T47D (cell line): ENCODE data around the gene LRSAM1.

Experiments used
- DNase-seq, 2 experiments: peaks; one replicate each; pipeline versions ENCODE4 v3.0.0 to v3.0.0-alpha.2; 2011 to 2012; ENCODE audit warnings: low read depth in 1 of 2, low spot score in 1 of 2
- JUND ChIP-seq: IDR thresholded peaks from 2 replicates; pipeline ENCODE4 v1.6.1; 2012; ENCODE audit warnings: low read depth
- in situ Hi-C: cut with HindIII; loops from 2 replicates; pipeline ENCODE4 v1.10.0; 2016; ENCODE audit warnings: low sequenced_read_pairs, low pct_unique_long_range_greater_than_20kb

The LRSAM1 gene

DNA sequence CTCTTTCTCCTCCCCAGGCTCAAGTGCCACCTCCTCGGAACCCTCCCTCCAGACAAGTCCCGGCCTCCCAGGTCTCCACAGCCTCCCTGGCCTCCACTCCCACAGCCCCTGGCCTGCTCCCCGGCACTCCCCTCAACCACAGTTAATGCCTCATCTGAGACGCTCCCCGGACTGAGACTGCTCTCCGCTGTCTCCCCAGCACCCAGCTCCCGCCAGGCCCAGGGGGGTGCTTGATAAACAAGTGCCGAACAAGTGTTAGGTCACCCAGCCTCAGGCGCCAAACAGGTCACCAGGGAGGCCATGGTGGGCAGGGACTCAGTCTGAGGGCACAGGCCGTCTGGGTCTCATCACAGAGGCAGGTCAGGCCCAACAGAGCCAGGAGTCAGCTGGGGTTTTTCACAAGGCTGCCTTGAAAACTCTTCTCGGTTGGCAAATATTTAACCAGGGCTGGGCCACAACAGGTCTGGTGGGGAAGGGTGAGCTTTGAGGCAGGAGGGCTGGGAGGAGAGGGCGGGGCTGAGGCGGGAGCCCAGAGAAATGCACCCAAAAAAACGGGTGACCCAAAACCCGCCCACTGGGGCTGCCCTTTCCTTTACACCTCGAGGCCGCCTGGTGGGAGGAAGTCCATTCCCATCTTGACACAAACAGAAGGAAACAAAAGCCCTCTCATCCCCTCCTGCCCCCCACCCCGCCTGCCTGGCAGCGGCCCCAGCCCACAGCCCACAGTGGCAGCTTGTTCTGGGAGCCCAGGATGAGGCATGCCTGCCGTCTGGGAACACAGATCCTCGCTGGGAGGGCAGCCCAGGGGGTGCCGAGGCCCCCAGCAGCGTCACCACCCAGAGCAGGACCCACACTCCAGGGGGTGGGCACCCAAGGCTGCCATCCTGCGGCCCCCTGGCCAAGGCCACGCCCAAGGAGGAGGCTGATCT, 94.2 kb downstream of the LRSAM1 start:
- TF ChIP-seq JUND = no peak
- in situ Hi-C loops = no loop called here
- DNase-seq = peak; percentile 93 to 95

DNA sequence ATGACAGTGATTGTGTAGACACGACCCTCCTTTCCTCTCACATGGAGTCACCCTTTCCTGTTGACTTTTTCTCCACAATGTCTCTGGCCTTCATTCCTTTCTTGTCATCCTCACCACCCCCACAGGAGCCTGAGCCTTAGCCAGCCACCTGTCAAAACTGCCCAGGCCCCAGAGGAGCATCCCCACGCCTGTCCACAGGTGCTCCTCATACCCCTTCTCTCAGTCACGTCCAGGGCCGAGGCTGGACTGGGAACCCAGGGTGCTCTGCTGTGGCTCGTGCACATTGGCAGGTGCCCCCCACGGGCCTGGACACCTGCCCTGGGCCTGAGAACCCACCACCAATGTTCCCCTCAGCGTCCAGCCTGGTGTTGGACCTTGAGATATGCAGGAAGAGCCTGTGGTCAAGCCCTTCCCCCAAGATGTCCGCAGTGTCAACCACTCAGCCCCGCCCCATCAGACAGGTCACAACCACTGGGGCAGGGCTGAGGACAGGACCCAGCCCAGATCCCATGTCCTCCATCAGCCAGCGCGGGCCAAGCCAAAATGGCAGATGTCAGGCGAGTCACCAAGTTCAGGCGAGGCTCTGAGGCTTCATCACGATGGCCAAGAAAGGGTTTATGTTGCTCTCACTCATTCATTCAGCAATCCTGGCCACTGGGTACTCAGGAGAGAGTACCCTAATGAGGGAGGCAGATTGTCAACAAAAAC, 95.0 kb downstream of the LRSAM1 start:
- TF ChIP-seq JUND = no peak
- DNase-seq = peak in 1 of 2 experiments; percentile 59
- in situ Hi-C loops = no loop called here

DNA sequence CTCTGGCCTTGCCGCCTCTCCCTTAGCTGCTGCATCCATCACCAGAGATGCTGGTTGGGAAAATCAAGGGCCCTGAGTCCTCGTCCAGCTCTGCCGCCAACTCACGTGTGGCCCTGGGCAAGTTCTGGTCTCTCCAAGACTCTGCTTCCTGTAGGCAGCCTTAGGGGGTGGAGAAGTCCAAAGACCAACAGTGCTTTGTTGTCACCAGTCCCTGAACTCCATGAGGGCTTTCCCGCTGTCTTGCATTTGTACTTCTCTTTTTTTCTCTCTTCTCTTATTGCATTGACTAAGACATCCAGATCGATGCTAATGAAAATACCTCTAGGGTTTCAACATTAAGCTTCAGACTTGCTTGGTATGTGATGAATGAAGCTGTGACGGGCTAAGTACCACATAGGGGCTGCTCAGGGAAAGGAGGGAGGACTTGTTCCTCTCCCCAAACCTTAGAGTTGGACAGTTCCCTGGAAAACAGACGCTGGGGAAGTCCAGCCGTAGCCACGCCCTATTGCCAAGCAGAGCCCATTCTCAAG, 97.1 kb downstream of the LRSAM1 start:
- DNase-seq = no peak
- no peak for TF ChIP-seq JUND
- in situ Hi-C loops = no loop called here

DNA sequence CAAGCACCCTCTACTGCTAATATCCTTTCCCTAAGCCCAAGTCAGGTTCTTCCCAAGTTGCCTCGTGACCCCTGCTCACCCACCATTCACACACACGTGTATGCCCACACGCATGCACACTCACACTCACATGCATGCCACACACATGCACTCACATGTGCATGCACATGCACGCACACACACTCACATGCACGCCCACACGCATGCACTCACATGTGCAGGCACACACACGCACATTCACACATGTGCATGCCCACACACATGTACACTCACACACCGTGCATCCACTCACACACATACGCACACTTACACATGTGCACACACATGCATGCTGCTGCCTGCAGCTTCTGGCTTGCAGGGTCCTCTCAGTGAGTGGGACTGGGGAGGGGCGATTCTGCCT, 97.9 kb downstream of the LRSAM1 start:
- DNase-seq = no peak
- in situ Hi-C loops = no loop called here
- no peak for TF ChIP-seq JUND

DNA sequence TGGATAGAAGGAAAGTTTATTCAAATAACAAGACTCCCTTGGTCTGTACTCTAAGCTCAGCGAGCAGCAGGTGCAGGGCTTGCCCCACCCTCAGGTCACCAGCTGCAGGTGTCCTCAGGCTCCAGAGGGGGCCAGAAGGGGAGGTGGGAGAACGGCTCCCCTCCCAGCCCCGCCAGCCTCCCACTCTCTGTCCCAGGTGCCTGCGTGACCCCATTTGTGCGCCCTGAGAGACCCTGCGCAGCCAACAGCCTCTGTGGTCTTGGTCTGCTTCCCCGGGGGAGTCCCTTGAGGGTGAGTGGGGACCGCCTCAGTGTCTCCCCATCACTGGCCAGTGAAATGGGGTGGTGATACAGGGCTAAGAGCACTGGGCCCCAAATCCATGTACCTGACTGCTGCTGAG, 98.4 kb downstream of the LRSAM1 start:
- in situ Hi-C loops = no loop called here
- TF ChIP-seq JUND = no peak
- no peak for DNase-seq

DNA sequence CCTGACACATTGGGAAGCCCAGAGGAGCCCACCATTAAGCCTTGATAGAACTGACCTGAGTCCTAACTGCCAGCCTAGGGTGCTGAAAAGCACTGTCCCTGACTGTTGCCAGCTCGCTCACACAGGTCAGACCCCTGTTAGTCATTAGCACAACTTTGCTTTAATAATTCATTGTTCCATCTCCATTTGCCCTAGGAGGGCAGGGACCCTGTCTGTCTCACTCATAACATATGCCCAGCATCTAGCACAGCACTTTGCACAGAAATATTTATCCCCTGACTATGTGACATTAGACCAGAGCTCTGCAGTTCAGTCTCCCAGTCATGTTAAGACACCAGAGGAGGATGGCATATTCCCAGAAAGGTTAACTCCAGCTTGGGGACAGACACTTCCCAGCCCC, 99.0 kb downstream of the LRSAM1 start:
- TF ChIP-seq JUND = no peak
- DNase-seq = no peak
- in situ Hi-C loops = no loop called here

DNA sequence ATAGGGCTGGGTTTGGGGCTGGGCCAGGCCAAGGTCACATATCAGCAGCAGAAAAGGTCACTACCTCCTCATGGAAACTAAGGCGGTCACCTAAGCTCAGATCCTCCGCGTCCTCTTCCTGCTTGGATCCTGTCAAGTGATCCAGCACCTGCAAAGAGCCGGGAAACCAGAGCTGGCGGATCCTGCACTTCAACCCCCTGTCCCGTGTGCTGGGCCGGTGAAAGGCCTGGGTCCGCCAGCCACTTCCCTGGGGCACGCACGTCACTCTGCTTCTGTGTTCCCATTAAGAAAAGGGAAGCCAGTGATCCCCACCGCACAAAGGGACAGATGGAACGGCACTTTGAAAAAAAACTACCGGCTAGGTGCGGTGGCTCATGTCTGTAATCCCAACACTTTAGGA, 99.4 kb downstream of the LRSAM1 start:
- TF ChIP-seq JUND = no peak
- in situ Hi-C loops = no loop called here
- no peak for DNase-seq
